22Rv1 (cell line): Measurements from ENCODE around the gene SYT8.

Experiments
- H3K27ac ChIP-seq: fragments of 450-650 bp; 2 replicates; pipeline ENCODE4 v1.5.1; 2017
- ZFX ChIP-seq: fragments of 450-650 bp; IDR thresholded peaks from 2 replicates; pipeline ENCODE4 v1.6.1; 2017; ENCODE audit warnings: antibody characterized with exemption, borderline replicate concordance
- TF ChIP-seq, protein P1 (sequence below): fragments of 450-650 bp; IDR thresholded peaks from 2 replicates; pipeline ENCODE4 v1.5.1; 2017; ENCODE audit warnings: mild to moderate bottlenecking

The SYT8 gene

DNA sequence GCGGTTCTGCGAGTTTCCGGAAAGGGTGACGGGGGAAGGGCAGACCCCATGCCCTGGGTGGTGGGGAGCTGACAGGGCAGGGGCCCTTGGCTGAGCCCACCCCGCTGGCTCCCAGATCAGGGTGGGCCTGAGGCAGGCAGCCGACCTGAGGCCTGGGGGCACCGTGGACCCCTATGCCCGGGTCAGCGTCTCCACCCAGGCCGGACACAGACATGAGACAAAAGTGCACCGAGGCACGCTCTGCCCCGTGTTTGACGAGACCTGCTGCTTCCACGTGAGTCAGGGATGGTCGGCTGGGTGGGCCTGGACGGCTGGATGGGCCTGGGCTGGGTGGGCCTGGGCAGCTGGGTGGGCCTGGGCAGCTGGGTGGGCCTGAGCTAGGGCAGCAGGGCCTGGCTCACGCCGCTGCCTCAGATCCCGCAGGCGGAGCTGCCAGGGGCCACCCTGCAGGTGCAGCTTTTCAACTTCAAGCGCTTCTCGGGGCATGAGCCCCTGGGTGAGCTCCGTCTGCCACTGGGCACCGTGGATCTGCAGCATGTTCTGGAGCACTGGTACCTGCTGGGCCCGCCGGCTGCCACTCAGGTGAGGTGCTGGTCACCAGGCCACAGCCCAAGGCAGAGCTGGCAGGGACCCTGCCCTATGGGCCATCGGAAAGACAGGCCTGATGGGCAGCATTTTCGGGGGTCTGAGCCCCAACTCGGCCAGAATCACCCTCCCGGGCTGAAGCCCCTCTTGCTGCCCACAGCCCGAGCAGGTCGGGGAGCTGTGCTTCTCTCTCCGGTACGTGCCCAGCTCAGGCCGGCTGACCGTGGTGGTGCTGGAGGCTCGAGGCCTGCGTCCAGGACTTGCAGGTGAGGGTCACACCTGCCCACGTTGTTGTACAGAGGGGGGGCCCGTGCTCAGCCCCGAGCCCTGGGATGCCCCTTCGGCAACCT lies 1.5 kb downstream of the SYT8 start:
- H3K27ac ChIP-seq, result no peak overlapping the region
- TF ChIP-seq, protein P1, sequence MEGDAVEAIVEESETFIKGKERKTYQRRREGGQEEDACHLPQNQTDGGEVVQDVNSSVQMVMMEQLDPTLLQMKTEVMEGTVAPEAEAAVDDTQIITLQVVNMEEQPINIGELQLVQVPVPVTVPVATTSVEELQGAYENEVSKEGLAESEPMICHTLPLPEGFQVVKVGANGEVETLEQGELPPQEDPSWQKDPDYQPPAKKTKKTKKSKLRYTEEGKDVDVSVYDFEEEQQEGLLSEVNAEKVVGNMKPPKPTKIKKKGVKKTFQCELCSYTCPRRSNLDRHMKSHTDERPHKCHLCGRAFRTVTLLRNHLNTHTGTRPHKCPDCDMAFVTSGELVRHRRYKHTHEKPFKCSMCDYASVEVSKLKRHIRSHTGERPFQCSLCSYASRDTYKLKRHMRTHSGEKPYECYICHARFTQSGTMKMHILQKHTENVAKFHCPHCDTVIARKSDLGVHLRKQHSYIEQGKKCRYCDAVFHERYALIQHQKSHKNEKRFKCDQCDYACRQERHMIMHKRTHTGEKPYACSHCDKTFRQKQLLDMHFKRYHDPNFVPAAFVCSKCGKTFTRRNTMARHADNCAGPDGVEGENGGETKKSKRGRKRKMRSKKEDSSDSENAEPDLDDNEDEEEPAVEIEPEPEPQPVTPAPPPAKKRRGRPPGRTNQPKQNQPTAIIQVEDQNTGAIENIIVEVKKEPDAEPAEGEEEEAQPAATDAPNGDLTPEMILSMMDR, result no peak
- TF ChIP-seq ZFX, result no peak

DNA sequence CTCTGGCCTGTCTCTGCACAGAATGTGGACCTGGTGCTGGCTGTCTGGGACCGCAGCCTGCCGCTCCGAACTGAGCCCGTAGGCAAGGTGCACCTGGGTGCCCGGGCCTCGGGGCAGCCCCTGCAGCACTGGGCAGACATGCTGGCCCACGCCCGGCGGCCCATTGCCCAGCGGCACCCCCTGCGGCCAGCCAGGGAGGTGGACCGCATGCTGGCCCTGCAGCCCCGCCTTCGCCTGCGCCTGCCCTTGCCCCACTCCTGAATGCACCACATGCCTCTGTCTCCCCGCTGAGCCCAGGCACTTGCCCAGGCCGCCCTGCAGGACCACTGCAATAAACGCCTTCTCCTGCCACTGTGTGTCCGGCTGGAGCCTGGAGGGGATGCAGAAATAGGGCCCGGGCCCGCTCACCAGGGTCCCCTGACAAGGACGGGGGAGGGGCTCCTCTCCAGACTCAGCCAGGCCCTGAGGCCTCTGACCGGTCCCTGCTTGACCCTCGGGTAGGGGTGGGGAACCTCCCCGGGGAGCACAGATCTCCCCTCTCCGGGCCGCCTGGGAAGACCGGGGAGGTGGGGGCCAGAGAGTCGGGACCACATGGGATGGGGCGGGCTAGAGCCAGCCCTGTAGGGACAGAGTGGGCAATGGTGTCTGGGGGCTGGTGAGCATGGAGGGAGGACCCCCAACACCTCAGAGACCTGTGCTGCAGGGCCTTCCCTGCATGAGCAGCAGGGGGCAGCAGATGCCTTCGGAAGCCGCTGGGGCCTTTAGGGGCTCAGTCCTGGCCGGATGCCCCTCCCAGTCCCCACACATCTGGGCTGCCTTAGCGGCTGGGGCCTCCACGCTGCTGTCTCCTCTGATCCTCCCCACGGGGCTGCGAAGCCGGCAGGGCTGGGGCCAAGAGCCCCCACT lies 2.6 kb downstream of the SYT8 start:
- H3K27ac ChIP-seq, result no peak overlapping the region
- TF ChIP-seq ZFX, result no peak
- TF ChIP-seq, protein P1, result peak; percentile 84

DNA sequence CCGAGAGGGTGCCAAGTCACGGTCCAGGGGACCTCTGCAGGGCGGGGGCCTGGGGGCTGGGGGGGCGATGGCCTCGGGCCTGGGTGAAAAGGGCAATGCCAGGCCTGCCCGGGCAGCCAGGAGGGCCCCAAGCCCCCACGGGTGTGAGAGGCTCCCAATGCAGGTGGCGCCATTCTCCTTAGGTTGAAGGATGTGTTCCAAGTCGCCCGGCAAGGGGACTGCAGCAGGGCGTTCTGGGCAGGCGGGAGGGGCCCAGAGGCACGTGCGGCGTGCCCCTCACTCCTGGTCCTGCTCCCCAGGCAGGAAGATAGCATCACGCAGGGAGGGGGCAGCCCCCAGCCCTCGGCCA lies 3.3 kb downstream of the SYT8 start:
- TF ChIP-seq, protein P1, result peak; percentile 67
- no peak for TF ChIP-seq ZFX
- H3K27ac ChIP-seq, result no peak overlapping the region

DNA sequence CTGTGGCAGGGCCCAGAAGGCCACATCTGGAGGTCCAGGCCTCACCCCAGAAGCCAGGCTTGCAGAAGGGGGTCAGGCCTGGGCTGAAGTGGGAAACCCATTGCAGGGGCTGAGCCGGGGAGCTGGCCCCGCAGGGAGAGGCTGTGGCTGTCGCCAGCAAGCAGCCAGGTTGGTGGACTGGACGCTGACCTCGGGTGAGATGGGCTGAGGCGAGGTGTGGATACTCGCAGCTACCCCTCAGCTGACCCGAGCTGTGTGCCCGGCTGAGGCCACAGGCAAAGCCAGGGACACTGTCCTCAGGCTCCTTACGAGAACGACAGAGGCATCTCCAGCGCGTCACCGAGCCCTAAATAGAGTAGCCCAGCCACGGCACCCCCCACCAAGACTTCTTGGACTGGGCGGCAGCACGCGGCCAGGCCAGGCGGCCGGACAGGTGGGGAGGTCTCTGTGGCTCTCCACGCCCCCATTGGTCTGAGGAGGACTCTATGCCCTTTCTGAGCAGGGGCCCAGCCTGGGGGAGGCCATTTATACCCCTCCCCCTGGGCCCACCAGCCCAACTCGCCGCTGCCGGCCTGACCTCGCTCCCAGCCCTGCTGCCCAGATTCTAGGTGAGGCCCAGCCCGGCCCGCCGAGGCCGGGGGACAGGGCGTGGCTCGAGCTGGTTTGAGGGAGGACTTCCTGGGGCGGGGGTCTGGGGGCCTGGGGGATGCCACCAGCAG lies 3.8 kb downstream of the SYT8 start, which contains the start of gene TNNI2:
TNNI2 (plus strand) TSS at position 556 of the 719 bp plus-strand sequence. CDS start 716 bp downstream, outside the sequence.
- no peak within 1 kb of the TSS for H3K27ac ChIP-seq
- TF ChIP-seq, protein P1, result no peak
- no peak for TF ChIP-seq ZFX

DNA sequence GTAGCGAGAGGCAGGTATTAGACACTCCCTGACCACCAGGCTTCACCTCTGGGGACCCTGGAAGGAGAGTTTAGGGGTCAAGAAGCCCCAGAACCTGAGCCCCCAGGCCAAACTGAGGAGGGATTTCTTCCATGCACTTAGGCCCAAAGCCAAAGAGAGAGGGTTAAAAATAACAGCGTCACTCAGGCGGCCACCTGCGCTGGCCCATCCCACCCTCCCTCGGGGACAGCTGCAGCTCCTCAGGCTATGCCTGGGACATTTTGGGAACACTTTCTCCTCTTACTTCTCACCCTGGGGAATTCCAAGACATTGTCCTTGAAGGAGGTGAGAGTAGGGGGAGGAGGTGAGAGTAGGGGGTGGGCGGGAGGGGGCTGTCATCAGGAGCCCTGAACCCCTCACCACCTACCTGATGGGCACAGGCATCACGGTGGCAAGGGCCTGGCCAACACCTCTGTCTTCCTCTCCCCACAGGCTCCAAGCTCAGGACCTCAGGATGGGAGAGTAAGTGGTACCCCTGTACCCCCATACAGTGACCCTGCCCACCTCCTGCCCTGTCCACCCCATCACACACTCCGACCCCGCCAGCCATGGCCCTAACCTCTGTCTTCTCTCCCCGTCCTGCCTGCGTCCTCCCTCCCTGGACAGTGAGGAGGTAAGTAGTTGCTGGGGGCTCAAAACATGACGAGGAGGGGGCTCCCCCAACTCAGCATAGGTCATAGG lies 4.6 kb downstream of the SYT8 start:
- H3K27ac ChIP-seq, result no peak overlapping the region
- TF ChIP-seq, protein P1, result no peak
- no peak for TF ChIP-seq ZFX
